Osteoblast (primary cell): ENCODE measurements around the gene CNGA2. TPM values are rescaled to one million over a fixed set of nuclear protein-coding genes. Genes with fewer than 3 reads are reported as not detected.

Experiments
- DNase-seq: peaks from one replicate; pipeline ENCODE4 v3.0.0; 2011; ENCODE audit warnings: low spot score, mixed read lengths; ENCODE audit not compliant: insufficient read length; ENCODE audit errors: missing footprints
- H2AFZ ChIP-seq: 2 replicates; pipeline ENCODE4 v1.6.0; 2011; ENCODE audit warnings: mild to moderate bottlenecking, low read length
- H3K27ac ChIP-seq: 2 replicates; pipeline ENCODE4 v1.5.1; 2011; ENCODE audit warnings: mild to moderate bottlenecking, low read depth, low read length, moderate library complexity
- H3K27me3 ChIP-seq: 2 replicates; pipeline ENCODE4 v1.6.0; 2012; ENCODE audit warnings: mild to moderate bottlenecking, control low read depth, inconsistent platforms, low read length, moderate library complexity; ENCODE audit not compliant: insufficient read depth
- H3K36me3 ChIP-seq: 2 replicates; pipeline ENCODE4 v1.5.1; 2011; ENCODE audit warnings: mild to moderate bottlenecking, low read length, control low read depth, moderate library complexity; ENCODE audit not compliant: insufficient read depth
- H3K4me1 ChIP-seq: 2 replicates; pipeline ENCODE4 v1.5.1; 2011; ENCODE audit warnings: mild to moderate bottlenecking, low read length, control low read depth, moderate library complexity; ENCODE audit not compliant: insufficient read depth
- H3K4me2 ChIP-seq: 2 replicates; pipeline ENCODE4 v1.6.0; 2011; ENCODE audit warnings: mild to moderate bottlenecking, low read length; ENCODE audit not compliant: insufficient read depth
- H3K4me3 ChIP-seq: fragments of 200-600 bp; sonication (generic); 3 replicates; pipeline ENCODE4 v1.5.1; 2012; ENCODE audit warnings: mild to moderate bottlenecking, low read length, inconsistent platforms; ENCODE audit not compliant: insufficient read depth
- H3K79me2 ChIP-seq: 2 replicates; pipeline ENCODE4 v1.6.0; 2012; ENCODE audit warnings: mild to moderate bottlenecking, low read length, control low read depth, inconsistent platforms; ENCODE audit not compliant: insufficient read depth
- H3K9me3 ChIP-seq: 2 replicates; pipeline ENCODE4 v1.5.1; 2011; ENCODE audit warnings: low read depth, low read length, control low read depth
- H4K20me1 ChIP-seq: 2 replicates; pipeline ENCODE4 v1.6.0; 2012; ENCODE audit warnings: mild to moderate bottlenecking, low read length, control low read depth; ENCODE audit not compliant: insufficient read depth
- CTCF ChIP-seq: IDR thresholded peaks from 2 replicates; pipeline ENCODE4 v1.5.1; 2011; ENCODE audit warnings: mild to moderate bottlenecking, low read depth, low read length, moderate library complexity; ENCODE audit errors: extremely low read depth
- total RNA-seq: library from RNA; depleted of rRNA; stranded (reverse); fragments of >200 nt; gene quantifications from 2 replicates; pipeline ENCODE4 v1.2.3, GENCODE V29; 2012

CNGA2 gene
- total RNA-seq, 1 donor = not detected

- Histone ChIP-seq H2AFZ (no peak overlapping the region), H3K27me3 (no peaks in the 10 kb centered on the region), H3K36me3 (no peaks in the 10 kb centered on the region), H4K20me1 (no peaks in the 10 kb centered on the region), H3K9me3 (no peaks in the 10 kb centered on the region), H3K4me2 (no peak overlapping the region), H3K79me2 (no peaks in the 10 kb centered on the region), H3K4me3 (no peak overlapping the region), H3K27ac (no peak overlapping the region), H3K4me1 (no peaks in the 10 kb centered on the region)
- no peak for TF ChIP-seq CTCF
- no peak for DNase-seq
These were observed 31.1 kb upstream of the CNGA2 start for GRCh38 chrX:151703487-151703886.

- Histone ChIP-seq H3K27ac (no peak overlapping the region), H3K36me3 (no peaks in the 10 kb centered on the region), H3K79me2 (no peaks in the 10 kb centered on the region), H3K4me2 (no peak overlapping the region), H3K27me3 (no peaks in the 10 kb centered on the region), H3K4me1 (no peaks in the 10 kb centered on the region), H3K9me3 (no peaks in the 10 kb centered on the region), H4K20me1 (no peaks in the 10 kb centered on the region), H3K4me3 (no peak overlapping the region), H2AFZ (no peak overlapping the region)
- no peak for TF ChIP-seq CTCF
- DNase-seq = no peak
These were observed 30.4 kb upstream of the CNGA2 start for GRCh38 chrX:151704041-151704663.

GRCh38 chrX:151708821-151709220, 25.7 kb upstream of the CNGA2 start:
- H3K4me1 ChIP-seq = no peaks in the 10 kb centered on the region
- no peaks in the 10 kb centered on the region for H3K79me2 ChIP-seq
- no peaks in the 10 kb centered on the region for H4K20me1 ChIP-seq
- no peak overlapping the region for H3K27ac ChIP-seq
- H2AFZ ChIP-seq = no peak overlapping the region
- TF ChIP-seq CTCF = no peak
- H3K4me3 ChIP-seq = no peak overlapping the region
- no peaks in the 10 kb centered on the region for H3K36me3 ChIP-seq
- no peaks in the 10 kb centered on the region for H3K9me3 ChIP-seq
- no peak for DNase-seq
- no peaks in the 10 kb centered on the region for H3K27me3 ChIP-seq
- H3K4me2 ChIP-seq = no peak overlapping the region

GRCh38 chrX:151710457-151710856, 24.1 kb upstream of the CNGA2 start:
- no peak for DNase-seq
- H3K27me3 ChIP-seq = no peaks in the 10 kb centered on the region
- no peaks in the 10 kb centered on the region for H4K20me1 ChIP-seq
- H3K79me2 ChIP-seq = no peaks in the 10 kb centered on the region
- H3K36me3 ChIP-seq = no peaks in the 10 kb centered on the region
- H3K4me3 ChIP-seq = no peak overlapping the region
- H3K9me3 ChIP-seq = no peaks in the 10 kb centered on the region
- H3K4me1 ChIP-seq = no peaks in the 10 kb centered on the region
- no peak overlapping the region for H3K27ac ChIP-seq
- H3K4me2 ChIP-seq = no peak overlapping the region
- no peak overlapping the region for H2AFZ ChIP-seq
- no peak for TF ChIP-seq CTCF
